H1 (cell line): ENCODE data around the gene ADARB2. TPM values are rescaled to one million over a fixed set of nuclear protein-coding genes. Genes with fewer than 3 reads are reported as not detected.

Source experiments
- CTCF ChIA-PET: fragments of 300-600 bp; sonication (Branson Sonifier 250); formaldehyde crosslinking; loops from one replicate; lab custom pipeline; 2021; ENCODE audit not compliant: partially characterized antibody; lab: Charles Lee
- POLR2A ChIA-PET: fragments of 300-600 bp; sonication (Branson Sonifier 250); formaldehyde crosslinking; loops from one replicate; lab custom pipeline; 2021; ENCODE audit warnings: inconsistent platforms; ENCODE audit not compliant: partially characterized antibody; lab: Charles Lee
- DNase-seq, 2 experiments: peaks; one replicate each; pipeline versions ENCODE4 v3.0.0 to v3.0.0-alpha.2; 2010 to 2022; ENCODE audit warnings: low spot score in 2 of 2, low read depth in 1 of 2, mixed read lengths in 1 of 2
- FAIRE-seq: peaks from 2 replicates; lab custom pipeline; 2011; peaks lifted over from hg19 to GRCh38; lab: Jason Lieb, UNC
- H2AFZ ChIP-seq: 2 replicates; pipeline ENCODE4 v1.8.1; 2012; ENCODE audit warnings: low read length, inconsistent platforms
- H2AK5ac ChIP-seq: 2 replicates; pipeline ENCODE4 v1.6.1; 2013; ENCODE audit warnings: low read depth, low read length
- H2BK120ac ChIP-seq: replicated peaks from 2 replicates; pipeline ENCODE3; 2013; ENCODE audit warnings: low read depth, low read length, inconsistent platforms
- H2BK12ac ChIP-seq: 2 replicates; pipeline ENCODE4 v1.6.1; 2013; ENCODE audit warnings: low read depth, low read length
- H2BK15ac ChIP-seq: 2 replicates; pipeline ENCODE4 v1.6.1; 2013; ENCODE audit warnings: low read length
- H2BK20ac ChIP-seq: 2 replicates; pipeline ENCODE4 v1.6.1; 2013; ENCODE audit warnings: low read length
- H2BK5ac ChIP-seq: 2 replicates; pipeline ENCODE4 v1.6.1; 2013; ENCODE audit warnings: low read depth, low read length
- H3K14ac ChIP-seq: 2 replicates; pipeline ENCODE4 v1.6.1; 2013; ENCODE audit warnings: inconsistent platforms; ENCODE audit not compliant: insufficient read length
- H3K18ac ChIP-seq: 2 replicates; pipeline ENCODE4 v1.6.1; 2013; ENCODE audit warnings: low read length; ENCODE audit errors: extremely low read depth
- H3K23ac ChIP-seq: 2 replicates; pipeline ENCODE4 v1.6.1; 2013; ENCODE audit warnings: inconsistent platforms; ENCODE audit not compliant: insufficient read length
- H3K23me2 ChIP-seq: 2 replicates; pipeline ENCODE4 v1.6.1; 2013; ENCODE audit warnings: low read depth, low read length
- H3K27ac ChIP-seq: 2 replicates; pipeline ENCODE4 v1.6.1; 2011; ENCODE audit warnings: low read depth, low read length, inconsistent platforms
- H3K27me3 ChIP-seq, 4 experiments: replicated peaks in 1 of 4; 1 replicate in 1 of 4; 2 replicates in 3 of 4; pipeline versions ENCODE4 v1.6.1 to v1.8.1; 2011 to 2013; ENCODE audit warnings: low read length in 3 of 4, mild to moderate bottlenecking in 3 of 4, inconsistent platforms in 2 of 4, mixed read lengths in 2 of 4, moderate library complexity in 1 of 4; ENCODE audit not compliant: control insufficient read depth in 3 of 4, insufficient read depth in 3 of 4; ENCODE audit errors: extremely low read depth in 1 of 4
- H3K36me3 ChIP-seq, 4 experiments: 2 replicates each; pipeline versions ENCODE4 v1.6.1 to v1.8.1; 2011 to 2013; ENCODE audit warnings: mild to moderate bottlenecking in 4 of 4, low read length in 3 of 4, moderate library complexity in 2 of 4, control low read depth in 1 of 4, inconsistent platforms in 1 of 4; ENCODE audit not compliant: insufficient read depth in 4 of 4, control insufficient read depth in 2 of 4
- H3K4ac ChIP-seq: replicated peaks from 2 replicates; pipeline ENCODE3; 2013; ENCODE audit warnings: low read length, low read depth, mixed read lengths, inconsistent platforms; ENCODE audit not compliant: insufficient read length
- H3K4me1 ChIP-seq, 4 experiments: replicated peaks in 1 of 4; 1 replicate in 1 of 4; 2 replicates in 3 of 4; pipeline versions ENCODE4 v1.6.1 to v1.8.1; 2011 to 2013; ENCODE audit warnings: low read length in 3 of 4, inconsistent platforms in 2 of 4, mixed read lengths in 1 of 4; ENCODE audit not compliant: insufficient read depth in 4 of 4, control insufficient read depth in 3 of 4
- H3K4me2 ChIP-seq, 2 experiments: 2 replicates each; pipeline versions ENCODE4 v1.6.1 to v1.8.1; 2011 to 2013; ENCODE audit warnings: low read depth in 2 of 2, low read length in 2 of 2, control low read depth in 1 of 2, inconsistent platforms in 1 of 2, mild to moderate bottlenecking in 1 of 2; ENCODE audit not compliant: insufficient read depth in 1 of 2
- H3K4me3 ChIP-seq, 4 experiments: fragments of 200-600, 300-600 bp in 1 of 4; sonication (generic), shearing (Covaris generic), sonication (Bioruptor Twin) in 1 of 4; 2 replicates each; pipeline versions ENCODE4 v1.5.1 to v1.8.1; 2011 to 2016; ENCODE audit warnings: low read length in 4 of 4, low read depth in 3 of 4, control low read depth in 2 of 4, inconsistent platforms in 2 of 4, mild to moderate bottlenecking in 2 of 4, mixed read lengths in 1 of 4, moderate library complexity in 1 of 4; ENCODE audit not compliant: insufficient read depth in 2 of 4; ENCODE audit errors: extremely low read depth in 1 of 4
- H3K56ac ChIP-seq: replicated peaks from 2 replicates; pipeline ENCODE3; 2013; ENCODE audit warnings: low read depth, mild to moderate bottlenecking, mixed read lengths, low read length, inconsistent platforms; ENCODE audit not compliant: insufficient read length
- H3K79me1 ChIP-seq: 2 replicates; pipeline ENCODE4 v1.6.1; 2013; ENCODE audit warnings: low read depth, low read length, control low read depth
- H3K79me2 ChIP-seq, 2 experiments: 2 replicates each; pipeline versions ENCODE4 v1.6.1 to v1.8.1; 2012 to 2013; ENCODE audit warnings: low read length in 2 of 2, mild to moderate bottlenecking in 2 of 2, inconsistent platforms in 1 of 2; ENCODE audit not compliant: insufficient read depth in 2 of 2, control insufficient read depth in 1 of 2
- H3K9ac ChIP-seq, 4 experiments: replicated peaks in 1 of 4; 1 replicate in 1 of 4; 2 replicates in 3 of 4; pipeline versions ENCODE4 v1.6.1 to v1.8.1; 2011 to 2013; ENCODE audit warnings: low read depth in 3 of 4, low read length in 3 of 4, control low read depth in 2 of 4, mild to moderate bottlenecking in 2 of 4, moderate library complexity in 2 of 4, inconsistent platforms in 1 of 4; ENCODE audit errors: extremely low read depth in 1 of 4
- H3K9me3 ChIP-seq, 2 experiments: 2 replicates each; pipeline versions ENCODE4 v1.6.1 to v1.8.1; 2012 to 2013; ENCODE audit warnings: mild to moderate bottlenecking in 2 of 2, moderate library complexity in 2 of 2, control low read depth in 1 of 2, inconsistent platforms in 1 of 2, low read depth in 1 of 2, low read length in 1 of 2, mixed read lengths in 1 of 2; ENCODE audit not compliant: insufficient read depth in 2 of 2
- H4K20me1 ChIP-seq, 2 experiments: replicated peaks in 1 of 2; 2 replicates each; pipeline versions ENCODE3 to v1.8.1; 2011 to 2013; ENCODE audit warnings: inconsistent platforms in 2 of 2, low read length in 2 of 2, mild to moderate bottlenecking in 1 of 2; ENCODE audit not compliant: insufficient read depth in 2 of 2, control insufficient read depth in 1 of 2
- H4K5ac ChIP-seq: 2 replicates; pipeline ENCODE4 v1.6.1; 2013; ENCODE audit warnings: low read length, low read depth, mixed read lengths, inconsistent platforms; ENCODE audit not compliant: insufficient read length
- H4K8ac ChIP-seq: 2 replicates; pipeline ENCODE4 v1.8.0; 2013; ENCODE audit warnings: mild to moderate bottlenecking, moderate library complexity, low read length, inconsistent platforms; ENCODE audit not compliant: insufficient read depth; ENCODE audit errors: extremely low read depth
- H4K91ac ChIP-seq: replicated peaks from 2 replicates; pipeline ENCODE3; 2013; ENCODE audit warnings: low read length, mixed read lengths, inconsistent platforms; ENCODE audit not compliant: insufficient read length
- BCL11A ChIP-seq, 2 experiments: IDR thresholded peaks; one replicate each; pipeline ENCODE4 v1.6.1; 2011; ENCODE audit warnings: low read depth in 2 of 2, low read length in 2 of 2, mild to moderate bottlenecking in 2 of 2
- CEBPB ChIP-seq: IDR thresholded peaks from 2 replicates; pipeline ENCODE4 v1.6.1; 2012; ENCODE audit warnings: low read depth, low read length
- CTCF ChIP-seq, 3 experiments: IDR thresholded peaks; 1 replicate in 2 of 3; 2 replicates in 1 of 3; pipeline versions ENCODE4 v1.5.1 to v1.6.1; 2011; ENCODE audit warnings: low read length in 3 of 3, mild to moderate bottlenecking in 3 of 3, inconsistent platforms in 2 of 3, low read depth in 1 of 3, moderate library complexity in 1 of 3; ENCODE audit not compliant: insufficient read depth in 1 of 3; ENCODE audit errors: control extremely low read depth in 1 of 3
- GTF2F1 ChIP-seq: IDR thresholded peaks from 2 replicates; pipeline ENCODE4 v1.6.1; 2012; ENCODE audit warnings: low read depth, low read length, improper control_type of control experiment, borderline replicate concordance
- JUND ChIP-seq: IDR thresholded peaks from 2 replicates; pipeline ENCODE4 v1.6.1; 2011; ENCODE audit warnings: mild to moderate bottlenecking, improper control_type of control experiment, low read length
- KDM5A ChIP-seq: fragments of 200-600 bp; IDR thresholded peaks from 2 replicates; pipeline ENCODE4 v1.7.1; 2012; ENCODE audit warnings: mild to moderate bottlenecking, low read length, inconsistent platforms, mixed read lengths
- NANOG ChIP-seq: IDR thresholded peaks from 2 replicates; pipeline ENCODE4 v1.6.1; 2011; ENCODE audit warnings: low read length, low read depth, mild to moderate bottlenecking, inconsistent platforms; ENCODE audit not compliant: insufficient read depth, poor library complexity, severe bottlenecking
- NRF1 ChIP-seq: IDR thresholded peaks from 2 replicates; pipeline ENCODE4 v1.6.1; 2011; ENCODE audit warnings: mild to moderate bottlenecking, low read depth, low read length, improper control_type of control experiment
- POLR2AphosphoS5 ChIP-seq: IDR thresholded peaks from 2 replicates; pipeline ENCODE4 v1.6.1; 2011; ENCODE audit warnings: low read depth, low read length
- TEAD4 ChIP-seq: IDR thresholded peaks from 2 replicates; pipeline ENCODE4 v1.6.1; 2012; ENCODE audit warnings: low read depth, low read length, inconsistent platforms, mixed read lengths
- WGBS, 2 experiments: shearing (Covaris generic) in 1 of 2; methylation state at CpG; one replicate each; pipeline versions ENCODE4 v1.1.6 to v1.1.7; 2013 to 2015; ENCODE audit warnings: low lambda C conversion rate in 2 of 2, mixed read lengths in 2 of 2, inconsistent platforms in 1 of 2, low coverage in 1 of 2, missing lambda C conversion rate in 1 of 2; ENCODE audit not compliant: insufficient replicate concordance in 2 of 2, insufficient coverage in 1 of 2, insufficient read length in 1 of 2; ENCODE audit errors: extremely low coverage in 1 of 2, missing lambda C conversion rate in 1 of 2; 5-methylcytosine and 5-hydroxymethylcytosine counted together
- polyA plus RNA-seq, 7 experiments: library from polyadenylated mRNA; depleted of rRNA in 3 of 7; stranded (reverse) in 5 of 7; unstranded in 2 of 7; fragments of >200 nt in 5 of 7; fragments of 200-250 nt in 2 of 7; gene quantifications; 1 replicate in 5 of 7; 2 replicates in 1 of 7; 4 replicates in 1 of 7; pipeline versions ENCODE4 v1.2.1 to v1.2.3, GENCODE V29; 2011 to 2013; ENCODE audit warnings: missing spikeins in 2 of 7, mixed read lengths in 2 of 7
- total RNA-seq: library from RNA; stranded (reverse); fragmentation: NEBNext Ultra II Directional; extraction: Animal tissue kit (Norgen Biotek cat#: 25700); gene quantifications from 2 replicates; pipeline ENCODE4 v1.2.1, GENCODE V29; 2021

The ADARB2 gene
- total and polyA plus RNA-seq, 2 of the 8 experiments (the other 6 are each of a cell fraction or from before 2014, with no cell fraction given) = 2.2 to 2.8 TPM

DNA sequence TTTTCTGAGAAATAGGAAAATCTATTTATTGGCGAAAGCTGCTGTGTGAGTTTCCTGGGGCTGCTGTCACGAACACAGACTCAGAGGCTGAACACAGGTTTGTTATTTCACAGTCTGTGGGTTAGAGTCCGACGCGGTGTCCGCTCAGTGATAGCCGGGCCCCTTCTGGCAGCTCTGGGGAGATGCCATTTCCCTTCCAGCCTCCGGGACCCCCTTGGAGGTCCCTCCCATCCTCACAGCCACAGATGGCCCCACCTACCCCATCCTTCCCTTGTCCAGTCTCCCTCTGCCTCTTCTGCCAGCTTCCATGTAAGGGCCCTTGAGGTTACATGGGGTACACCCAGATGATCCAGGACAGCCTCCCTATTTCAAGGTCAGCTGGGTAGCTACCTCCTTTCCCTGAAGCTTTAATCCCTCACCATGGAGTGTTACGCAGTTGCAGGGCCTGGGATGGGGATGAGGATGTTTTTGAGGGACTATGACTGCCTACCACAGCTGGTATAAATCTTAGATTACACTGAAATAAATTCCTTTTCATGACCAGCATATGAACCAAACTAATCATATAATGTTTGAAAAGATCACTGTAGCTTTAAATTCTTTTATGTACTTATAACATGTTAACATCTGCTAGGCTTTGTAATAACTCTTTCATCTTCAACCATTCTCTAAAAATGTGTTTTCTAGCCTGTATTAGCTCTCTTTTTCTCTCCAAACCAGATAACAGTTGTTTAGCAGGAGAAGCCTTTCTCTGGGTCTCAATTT, 582.6 kb downstream of the ADARB2 start:
- no peak overlapping the region for H2BK15ac ChIP-seq
- H2AK5ac ChIP-seq = no peak overlapping the region
- no peaks in the 10 kb centered on the region; a peak in 1 of 7 replicates for H3K4me1 ChIP-seq
- H2BK20ac ChIP-seq = no peak overlapping the region
- no peak overlapping the region for H2AFZ ChIP-seq
- no peak overlapping the region for H3K23ac ChIP-seq
- no peaks in the 10 kb centered on the region for H3K23me2 ChIP-seq
- no peak overlapping the region for H2BK5ac ChIP-seq
- CTCF ChIA-PET = interaction anchor here (0.6 to 1.4 kb wide), 7 partner anchors 14 to 921 kb away, joined by 3 to 4 read pairs (median 3); no protein-coding TSS in a partner anchor
- H2BK12ac ChIP-seq = no peak overlapping the region
- no peak for TF ChIP-seq GTF2F1
- no peak for TF ChIP-seq KDM5A
- TF ChIP-seq CTCF (IDR thresholded peaks at IDR 0.05; ENCODE audit: control extremely low read depth in 1 of 3, insufficient read depth in 1 of 3, low read depth in 1 of 3, low read length in 3 of 3) = no peak
- TF ChIP-seq NRF1 = no peak
- TF ChIP-seq BCL11A (IDR thresholded peaks at IDR 0.05; ENCODE audit: low read depth in 2 of 2, low read length in 2 of 2) = no peak
- TF ChIP-seq NANOG = no peak
- TF ChIP-seq POLR2AphosphoS5 = no peak
- no peak for TF ChIP-seq TEAD4
- no peak for TF ChIP-seq JUND
- no peak for TF ChIP-seq CEBPB
- H3K14ac ChIP-seq = no peak overlapping the region
- H4K20me1 ChIP-seq = peaks cover 0 to 4% of the 10 kb centered on the region in 2 experiments
- no peak overlapping the region for H3K4me2 ChIP-seq
- H2BK120ac ChIP-seq = no peak overlapping the region
- no peak overlapping the region for H4K5ac ChIP-seq
- no peak overlapping the region for H4K8ac ChIP-seq
- no peaks in the 10 kb centered on the region for H3K79me1 ChIP-seq
- no peak overlapping the region for H3K27ac ChIP-seq
- no peak overlapping the region for H3K4ac ChIP-seq
- no peak overlapping the region for H4K91ac ChIP-seq
- H3K56ac ChIP-seq = no peak overlapping the region
- no peaks in the 10 kb centered on the region for H3K9me3 ChIP-seq
- H3K9ac ChIP-seq = no peak overlapping the region
- DNase-seq = peak in 1 of 2 experiments; percentile 33
- peaks cover 0 to 2% (median 0%) of the 10 kb centered on the region in 4 experiments; a peak in 2 of 7 replicates for H3K27me3 ChIP-seq
- no peak overlapping the region for H3K4me3 ChIP-seq
- no peak overlapping the region for H3K18ac ChIP-seq
- 91% methylated on average over 9 of the region's 9 CpGs; no CpG with 5 or more reads in 1 of the 2 experiments for WGBS, 2 experiments
- no peaks in the 10 kb centered on the region for H3K79me2 ChIP-seq
- POLR2A ChIA-PET = no interaction called here
- H3K36me3 ChIP-seq = no peaks in the 10 kb centered on the region
- no peak for FAIRE-seq
